Measurements from ENCODE around the gene GALNT15. TPM values are rescaled to one million over a fixed set of nuclear protein-coding genes. Genes with fewer than 3 reads are reported as not detected.

GALNT15 gene
- total and polyA plus RNA-seq, 4 donors, result 2.8 to 9.7 (median 7.6) TPM

- Histone ChIP-seq H3K9ac (ENCODE audit: insufficient read depth in 1 of 2, low read length in 2 of 2) (peak overlapping the region; percentile 78 to 100), H3K27ac (ENCODE audit: low read depth in 1 of 2, low read length in 1 of 2) (peak overlapping the region; percentile 82 to 85), H3K27me3 (ENCODE audit: control insufficient read depth in 3 of 3, insufficient read depth in 3 of 3, low read length in 2 of 3) (no peaks in the 10 kb centered on the region), H3K36me3 (ENCODE audit: control insufficient read depth in 4 of 4, insufficient read depth in 4 of 4, low read length in 4 of 4) (peaks cover 0 to 10% (median 3%) of the 10 kb centered on the region in 4 donors), H3K4me3 (peak overlapping the region; percentile 61), H3K4me1 (ENCODE audit: control insufficient read depth in 5 of 5, insufficient read depth in 5 of 5, low read length in 5 of 5) (peaks cover 0 to 20% (median 6%) of the 10 kb centered on the region in 5 donors), H3K9me3 (ENCODE audit: control insufficient read depth in 4 of 4, insufficient read depth in 3 of 4, low read length in 3 of 4) (no peaks in the 10 kb centered on the region)
- DNase-seq, result no peak
- TF ChIP-seq CTCF (IDR thresholded peaks at IDR 0.05; ENCODE audit: control extremely low read depth, extremely low read depth), result no peak
- WGBS, 2 donors, result 1% methylated on average over 21 of the region's 21 CpGs
- peak; percentile 48 for ATAC-seq (ENCODE audit: insufficient read depth, low FRiP score)
These were observed 89.8 kb downstream of the GALNT15 start for GRCh38 chr3:16264174-16264707.

- no peak for TF ChIP-seq CTCF (IDR thresholded peaks at IDR 0.05; ENCODE audit: control extremely low read depth, extremely low read depth)
- peak within 1 kb of the TSS; percentile 82 to 99 for H3K27ac ChIP-seq (ENCODE audit: low read depth in 1 of 2, low read length in 1 of 2)
- 0% methylated on average over 61 of the region's 61 CpGs for WGBS, 2 donors
- peaks cover 0 to 5% (median 1%) of the 10 kb centered on the region in 4 donors for H3K36me3 ChIP-seq (ENCODE audit: control insufficient read depth in 4 of 4, insufficient read depth in 4 of 4, low read length in 4 of 4)
- peak; percentile 99 for ATAC-seq (ENCODE audit: insufficient read depth, low FRiP score)
- DNase-seq, result peak; percentile 100
- peaks cover 0 to 20% (median 6%) of the 10 kb centered on the region in 5 donors for H3K4me1 ChIP-seq (ENCODE audit: control insufficient read depth in 5 of 5, insufficient read depth in 5 of 5, low read length in 5 of 5)
- H3K4me3 ChIP-seq, result peak within 1 kb of the TSS; percentile 89
- peak within 1 kb of the TSS; percentile 100 for H3K9ac ChIP-seq (ENCODE audit: insufficient read depth in 1 of 2, low read length in 2 of 2)
- H3K27me3 ChIP-seq (ENCODE audit: control insufficient read depth in 3 of 3, insufficient read depth in 3 of 3, low read length in 2 of 3), result no peaks in the 10 kb centered on the region
- no peaks in the 10 kb centered on the region for H3K9me3 ChIP-seq (ENCODE audit: control insufficient read depth in 4 of 4, insufficient read depth in 3 of 4, low read length in 3 of 4)
These were observed 90.4 kb downstream of the GALNT15 start, which contains the start of the genes DPH3 and OXNAD1 for GRCh38 chr3:16264708-16265454. Gene DPH3 (minus strand): TSS chr3:16264943. CDS start chr3:16264876, 67 bp downstream. Gene OXNAD1 (plus strand): TSS chr3:16265212. CDS start chr3:16270953, 5,741 bp downstream.

GRCh38 chr3:16265455-16265786, 90.9 kb downstream of the GALNT15 start:
- ATAC-seq (ENCODE audit: insufficient read depth, low FRiP score) (no peak), DNase-seq (peak in 1 of 3 donors; percentile 29)
- peak overlapping the region; percentile 89 for H3K4me3 ChIP-seq
- peaks cover 0 to 20% (median 6%) of the 10 kb centered on the region in 5 donors for H3K4me1 ChIP-seq (ENCODE audit: control insufficient read depth in 5 of 5, insufficient read depth in 5 of 5, low read length in 5 of 5)
- no peak for TF ChIP-seq CTCF (IDR thresholded peaks at IDR 0.05; ENCODE audit: control extremely low read depth, extremely low read depth)
- H3K27me3 ChIP-seq (ENCODE audit: control insufficient read depth in 3 of 3, insufficient read depth in 3 of 3, low read length in 2 of 3), result no peaks in the 10 kb centered on the region
- WGBS, 2 donors, result 0 to 2% methylated on average over 6 of the region's 6 CpGs
- H3K9ac ChIP-seq (ENCODE audit: insufficient read depth in 1 of 2, low read length in 2 of 2), result peak overlapping the region; percentile 100
- peak overlapping the region; percentile 69 to 99 for H3K27ac ChIP-seq (ENCODE audit: low read depth in 1 of 2, low read length in 1 of 2)
- H3K9me3 ChIP-seq (ENCODE audit: control insufficient read depth in 4 of 4, insufficient read depth in 3 of 4, low read length in 3 of 4), result no peaks in the 10 kb centered on the region
- H3K36me3 ChIP-seq (ENCODE audit: control insufficient read depth in 4 of 4, insufficient read depth in 4 of 4, low read length in 4 of 4), result peaks cover 0 to 3% (median 0%) of the 10 kb centered on the region in 4 donors

All from lung (tissue), 12 donors.